GM18873 (cell line): ENCODE data around the gene PEX14.
"Not testable (repeated sequence)": the region's sequence is repeated elsewhere in the genome, so short reads cannot be mapped to it uniquely, and the experiment has no call there.

Source experiments
- ATAC-seq: cut with Tn5 transposase; IDR thresholded peaks from one replicate; pipeline ENCODE4 v1.9.1; 2021; ENCODE audit warnings: mild to moderate bottlenecking, moderate library complexity, moderate number of reproducible peaks; ENCODE audit not compliant: unreplicated experiment, low FRiP score

Gene PEX14, protein sequence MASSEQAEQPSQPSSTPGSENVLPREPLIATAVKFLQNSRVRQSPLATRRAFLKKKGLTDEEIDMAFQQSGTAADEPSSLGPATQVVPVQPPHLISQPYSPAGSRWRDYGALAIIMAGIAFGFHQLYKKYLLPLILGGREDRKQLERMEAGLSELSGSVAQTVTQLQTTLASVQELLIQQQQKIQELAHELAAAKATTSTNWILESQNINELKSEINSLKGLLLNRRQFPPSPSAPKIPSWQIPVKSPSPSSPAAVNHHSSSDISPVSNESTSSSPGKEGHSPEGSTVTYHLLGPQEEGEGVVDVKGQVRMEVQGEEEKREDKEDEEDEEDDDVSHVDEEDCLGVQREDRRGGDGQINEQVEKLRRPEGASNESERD

DNA sequence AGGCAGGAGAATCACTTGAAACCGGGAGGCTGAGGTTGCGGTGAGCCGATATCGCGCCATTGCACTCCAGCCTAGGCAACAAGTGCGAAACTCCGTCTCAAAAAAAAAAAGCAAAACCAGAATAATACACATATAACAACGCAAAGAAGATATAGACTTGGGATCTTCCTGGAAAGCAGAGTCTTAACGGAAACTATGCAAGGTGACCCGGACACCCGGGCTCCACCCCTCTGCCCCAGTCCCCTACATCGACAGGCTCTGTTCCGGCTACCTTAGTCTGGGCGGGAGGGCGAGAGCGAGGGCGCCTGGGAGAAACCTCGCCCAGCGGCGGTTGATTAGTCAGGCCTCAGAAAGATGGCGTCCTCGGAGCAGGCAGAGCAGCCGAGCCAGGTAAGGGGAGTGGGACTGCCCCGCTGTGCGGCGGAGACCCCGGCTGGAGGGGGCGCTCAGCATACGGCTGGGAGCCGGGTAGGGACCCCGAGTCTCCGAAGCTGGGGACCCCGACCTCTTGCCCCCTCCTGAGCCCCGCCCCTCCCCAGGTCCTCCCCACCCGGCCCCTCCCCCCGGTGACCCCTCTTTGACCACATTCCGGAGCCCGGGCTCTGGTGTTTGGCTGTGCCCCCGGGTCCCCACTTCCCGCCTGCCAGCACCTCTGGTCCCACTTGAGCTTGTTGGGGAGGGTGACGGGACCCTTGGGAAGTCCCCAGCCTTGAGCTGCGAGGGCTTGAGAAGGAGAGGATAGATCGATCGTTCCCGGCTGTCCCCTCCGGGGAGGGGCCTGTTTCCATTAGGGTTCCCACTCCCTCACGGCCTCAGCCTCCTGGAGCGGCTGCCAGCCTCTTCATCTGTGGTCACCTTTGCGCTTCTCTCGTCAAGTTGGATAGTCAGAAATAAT, at the start of gene PEX14:
TSS of gene PEX14 (plus strand) at position 338 of the 895 bp plus-strand sequence. CDS start at position 355, 17 bp downstream.
- peak; percentile 50 for ATAC-seq

DNA sequence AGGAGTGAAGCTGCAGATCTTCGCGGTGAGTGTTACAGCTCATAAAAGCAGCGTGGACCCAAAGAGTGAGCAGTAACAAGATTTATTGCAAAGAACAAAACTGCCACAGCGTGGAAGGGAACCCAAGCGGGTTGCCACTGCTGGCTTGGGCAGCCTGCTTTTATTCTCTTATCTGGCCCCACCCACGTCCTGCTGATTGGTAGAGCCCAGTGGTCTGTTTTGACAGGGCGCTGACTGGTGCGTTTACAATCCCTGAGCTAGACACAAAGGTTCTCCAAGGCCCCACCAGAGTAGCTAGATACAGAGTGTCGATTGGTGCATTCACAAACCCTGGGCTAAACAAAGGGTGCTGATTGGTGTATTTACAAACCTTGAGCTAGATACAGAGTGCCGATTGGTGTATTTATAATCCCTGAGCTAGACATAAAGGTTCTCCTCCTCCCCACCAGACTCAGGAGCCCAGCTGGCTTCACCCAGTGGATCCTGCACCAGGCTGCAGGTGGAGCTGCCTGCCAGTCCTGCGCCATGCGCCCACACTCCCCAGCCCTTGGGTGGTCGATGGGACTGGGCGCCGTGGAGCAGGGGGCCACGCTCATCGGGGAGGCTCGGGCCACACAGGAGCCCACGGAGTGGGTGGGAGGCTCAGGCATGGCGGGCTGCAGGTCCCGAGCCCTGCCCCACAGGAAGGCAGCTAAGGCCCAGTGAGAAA, 48.8 kb upstream of the PEX14 start:
- ATAC-seq: not testable (repeated sequence)

DNA sequence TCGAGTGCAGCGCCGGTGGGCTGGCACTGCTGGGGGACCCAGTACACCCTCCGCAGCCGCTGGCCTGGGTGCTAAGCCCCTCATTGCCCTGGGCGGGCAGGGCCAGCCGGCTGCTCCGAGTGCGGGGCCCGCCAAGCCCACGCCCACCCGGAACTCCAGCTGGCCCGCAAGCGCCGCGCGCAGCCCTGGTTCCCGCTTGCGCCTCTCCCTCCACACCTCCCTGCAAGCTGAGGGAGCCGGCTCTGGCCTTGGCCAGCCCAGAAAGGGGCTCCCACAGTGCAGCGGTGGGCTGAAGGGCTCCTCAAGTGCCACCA, 48.3 kb upstream of the PEX14 start:
- ATAC-seq: not testable (repeated sequence)

DNA sequence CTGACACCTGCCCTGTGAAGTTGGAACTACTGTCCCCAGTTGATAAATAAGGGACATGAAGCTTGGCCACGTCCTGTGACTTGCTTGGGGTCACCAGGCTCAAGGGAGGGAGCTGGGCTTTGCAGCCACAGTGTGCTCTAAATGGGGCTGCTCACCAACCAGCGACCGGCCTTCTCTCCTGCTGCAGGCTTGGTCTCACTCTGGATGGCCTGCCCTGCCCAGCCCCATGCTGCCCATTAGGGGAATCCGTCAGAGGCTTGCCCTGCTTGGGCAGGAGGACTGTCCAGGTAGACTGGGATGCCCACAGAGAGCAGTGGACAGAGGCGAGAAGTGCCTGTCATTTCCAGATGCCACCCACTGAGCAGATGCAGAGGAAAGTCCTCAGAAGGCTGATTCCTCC, 45.8 kb upstream of the PEX14 start:
- no peak for ATAC-seq

DNA sequence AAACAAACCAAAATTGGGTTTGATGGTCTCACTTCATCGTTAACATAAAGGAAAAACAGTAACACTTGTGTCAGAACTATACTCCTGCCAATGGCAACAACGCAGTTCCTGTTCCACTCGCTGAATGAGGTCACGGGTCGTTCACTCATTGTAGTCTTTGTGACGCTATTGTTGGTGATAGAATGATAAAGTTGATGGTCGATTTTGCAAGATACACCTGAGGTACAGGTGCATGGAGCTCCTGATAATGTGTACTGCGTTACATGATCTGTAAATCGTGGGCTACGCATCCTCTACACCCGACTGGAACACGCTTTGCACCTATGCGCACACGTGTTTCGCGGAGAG, 44.9 kb upstream of the PEX14 start:
- ATAC-seq: peak; percentile 9

DNA sequence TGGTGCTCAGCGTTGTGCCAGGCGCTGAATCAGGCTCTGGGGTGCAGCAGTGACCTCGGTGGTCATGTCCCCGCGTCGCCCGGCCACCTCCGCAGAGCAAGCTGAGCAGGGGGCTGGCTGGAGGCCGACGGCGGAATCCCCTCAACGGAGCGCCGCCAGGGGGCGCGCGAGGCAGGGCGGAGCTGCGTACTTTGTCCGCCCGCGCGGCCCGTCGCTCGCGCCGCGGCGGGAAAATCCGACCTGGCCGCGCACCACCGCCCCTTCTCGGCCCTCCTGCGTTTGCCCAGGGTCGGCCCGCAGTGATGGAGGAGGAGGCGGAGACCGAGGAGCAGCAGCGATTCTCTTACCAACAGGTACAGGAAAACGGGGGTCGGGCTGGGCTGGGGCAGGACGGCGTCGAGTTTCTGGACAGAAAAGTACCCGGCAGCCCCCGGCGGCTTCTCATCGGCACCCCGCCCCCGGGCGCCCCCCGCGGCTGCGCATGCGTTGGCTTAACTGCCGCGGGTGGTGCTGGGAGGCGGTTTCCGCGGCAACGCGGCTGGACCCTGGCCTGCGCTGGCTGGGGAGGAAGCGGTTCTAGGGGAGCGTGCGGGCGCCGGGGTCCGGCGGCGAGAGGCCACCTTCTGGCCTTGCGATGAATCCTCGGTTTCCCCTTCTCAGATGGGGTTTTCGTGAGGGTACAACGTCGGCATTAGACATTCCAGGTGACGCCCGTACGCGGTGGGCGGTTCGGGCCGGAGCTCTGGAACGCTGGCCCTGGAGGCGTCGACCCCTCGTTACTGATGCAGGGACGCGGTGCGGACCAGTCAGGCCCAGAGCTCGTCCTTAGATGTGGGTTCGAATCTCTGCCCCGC, 44.3 kb upstream of the PEX14 start, which contains the start of gene CENPS:
TSS of gene CENPS (plus strand) at position 218 of the 854 bp plus-strand sequence. CDS start at position 303, 85 bp downstream.
- peak; percentile 56 for ATAC-seq

DNA sequence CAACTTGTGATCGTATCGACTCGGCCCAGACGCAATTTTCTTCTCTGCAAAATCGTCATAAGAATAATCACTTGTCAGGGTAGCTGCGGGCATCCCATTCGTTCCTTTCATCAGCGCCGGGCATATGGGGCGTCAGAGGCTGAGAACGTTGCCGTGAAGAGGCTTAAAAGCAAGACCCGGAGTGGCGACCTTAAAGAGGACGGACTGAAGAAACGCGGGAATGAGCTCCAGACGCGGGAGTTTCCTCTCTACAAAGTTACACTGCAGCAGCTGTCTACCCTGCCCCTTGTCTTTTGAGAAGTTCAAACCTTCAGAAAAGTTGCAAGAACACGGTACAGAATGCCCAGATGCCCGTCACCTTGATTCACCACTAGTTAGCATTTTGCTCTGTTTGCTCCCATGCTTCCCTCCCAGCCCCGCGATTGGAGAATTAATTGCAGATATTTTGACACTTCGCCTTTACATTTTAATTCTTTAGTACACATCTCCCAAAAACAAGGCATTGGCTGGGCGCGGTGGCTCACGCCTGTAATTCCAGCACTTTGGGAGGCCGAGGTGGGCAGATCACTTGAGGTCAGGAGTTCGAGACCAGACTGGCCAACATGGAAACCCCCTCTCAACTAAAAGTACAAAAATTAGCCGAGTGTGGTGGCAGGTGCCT, 43.5 kb upstream of the PEX14 start:
- no peak for ATAC-seq

DNA sequence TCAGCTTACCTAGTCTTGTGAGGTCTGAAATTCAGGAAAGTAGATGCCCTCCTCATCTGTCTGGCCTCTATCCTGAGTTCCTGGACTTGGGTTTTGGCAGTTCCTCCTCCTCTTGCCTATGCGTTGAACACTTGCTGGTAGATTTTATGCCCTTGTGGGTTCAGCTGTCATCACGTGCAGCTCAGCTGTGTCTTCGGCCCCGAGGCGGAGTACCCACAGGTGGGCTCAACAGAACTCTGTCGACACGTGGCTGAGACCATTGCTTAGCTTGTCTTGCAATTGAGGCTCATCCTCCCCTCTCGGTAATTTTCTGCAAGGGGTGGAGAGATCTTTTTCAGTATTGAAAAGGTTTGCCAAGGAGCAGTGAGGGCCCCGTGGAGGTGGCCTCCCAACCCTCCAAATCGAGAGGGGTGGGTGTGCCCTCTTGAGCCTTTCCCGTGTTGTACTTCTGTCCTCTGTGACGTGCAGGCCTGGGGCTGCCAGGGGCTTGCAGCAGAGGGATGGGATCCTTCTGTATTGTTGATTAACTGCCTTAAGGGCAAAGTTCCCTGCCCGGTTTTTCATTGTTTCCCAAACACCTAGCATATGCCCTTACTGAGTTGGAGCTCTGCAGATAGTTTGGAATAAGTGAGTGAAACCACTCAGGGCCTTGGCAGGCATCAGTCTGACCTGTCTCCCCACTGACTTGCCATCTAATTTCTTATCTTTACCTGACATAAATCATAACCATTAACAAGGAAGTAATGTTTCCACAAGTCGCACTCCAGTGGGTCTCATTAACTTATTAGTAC, 41.6 kb upstream of the PEX14 start:
- no peak for ATAC-seq

DNA sequence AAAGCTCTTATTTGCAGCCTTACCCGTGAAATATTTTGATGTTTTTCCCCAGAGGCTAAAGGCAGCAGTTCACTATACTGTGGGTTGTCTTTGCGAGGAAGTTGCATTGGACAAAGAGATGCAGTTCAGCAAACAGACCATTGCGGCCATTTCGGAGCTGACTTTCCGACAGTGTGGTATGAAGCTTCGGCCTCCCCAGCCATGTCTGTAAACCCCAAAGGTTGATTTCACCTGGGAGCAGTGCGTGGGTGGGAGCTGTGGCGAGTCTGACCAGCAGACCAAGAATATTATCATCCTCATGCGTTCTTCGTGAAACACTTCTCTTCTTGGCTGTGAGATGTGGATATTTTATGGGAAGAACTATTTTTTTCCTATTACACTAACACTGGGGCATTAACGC, 41.0 kb upstream of the PEX14 start:
- ATAC-seq: no peak

DNA sequence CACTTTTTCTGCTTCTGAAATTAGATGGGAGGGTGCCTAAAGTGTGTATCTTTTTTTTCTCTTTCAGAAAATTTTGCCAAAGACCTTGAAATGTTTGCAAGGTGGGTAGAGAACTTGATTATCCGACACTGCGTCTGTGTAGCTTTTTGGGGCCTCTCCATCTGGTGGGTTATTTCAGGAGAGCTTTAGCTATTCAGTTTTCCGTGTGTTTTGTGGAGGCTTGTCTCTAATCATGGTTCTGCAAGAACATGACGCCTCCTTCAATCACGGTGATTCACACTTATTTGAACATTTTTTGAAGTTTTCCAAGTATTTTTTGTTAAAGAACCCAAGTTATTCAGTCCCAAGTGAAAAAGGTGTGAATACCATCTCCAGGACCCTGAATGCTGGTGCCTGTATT, 40.2 kb upstream of the PEX14 start:
- no peak for ATAC-seq

DNA sequence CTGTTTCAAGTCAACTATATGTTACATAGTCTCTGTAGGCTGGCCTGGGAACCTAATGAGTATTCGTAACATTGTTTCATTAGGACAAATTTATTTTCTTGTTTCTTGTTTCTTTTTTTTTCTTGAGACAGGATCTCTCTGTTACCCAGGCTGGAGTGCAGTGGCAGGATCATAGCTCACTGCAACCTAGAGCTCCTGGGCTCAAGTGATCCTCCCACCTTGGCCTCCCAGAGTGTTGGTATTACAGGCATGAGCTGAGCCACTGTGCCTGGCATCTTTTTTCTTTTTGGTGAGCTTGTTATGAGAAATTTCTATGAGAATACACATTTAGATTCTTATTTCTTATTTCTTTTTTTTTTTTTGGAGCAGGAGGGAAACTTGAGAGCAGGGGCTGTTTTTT, 37.7 kb upstream of the PEX14 start:
- no peak for ATAC-seq

DNA sequence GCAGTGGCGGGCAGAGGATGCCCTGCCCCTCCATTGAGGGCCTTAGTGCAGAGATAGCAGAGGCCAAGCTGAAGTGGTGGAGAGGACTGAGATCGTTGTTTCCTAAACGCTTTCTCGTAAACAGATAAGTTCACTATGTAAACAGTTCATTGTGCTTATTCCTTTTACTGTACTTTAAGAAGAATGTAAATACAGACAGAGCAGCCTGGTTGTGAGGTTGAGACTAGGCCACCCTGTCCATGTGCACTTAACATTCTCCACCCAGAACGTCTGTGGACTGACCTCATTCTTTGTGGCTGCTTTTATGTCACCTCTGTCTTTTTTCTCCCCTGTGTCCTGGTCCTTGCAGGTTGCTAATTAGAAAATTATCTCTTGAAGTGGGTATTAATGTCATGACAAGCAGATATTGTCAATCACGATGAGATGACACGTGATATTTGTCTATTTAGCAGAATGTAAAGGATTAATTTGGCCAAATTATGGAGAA, 36.0 kb upstream of the PEX14 start:
- ATAC-seq: no peak

DNA sequence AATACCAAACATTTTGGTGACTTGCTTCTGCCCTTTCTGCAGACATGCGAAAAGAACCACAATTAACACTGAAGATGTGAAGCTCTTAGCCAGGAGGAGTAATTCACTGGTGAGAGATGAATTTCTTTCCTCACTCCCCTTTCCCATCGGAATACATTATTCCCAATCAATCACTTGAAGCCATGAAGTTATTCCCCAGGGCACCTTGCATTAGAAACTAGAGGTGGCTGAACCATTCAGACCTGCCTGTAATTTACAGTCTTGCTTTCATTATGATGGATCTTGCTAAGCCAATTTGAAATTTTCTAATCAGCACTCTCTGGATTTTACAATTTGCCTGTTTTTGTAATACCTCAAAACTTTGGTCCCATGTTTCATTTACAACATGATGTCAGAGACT, 34.4 kb upstream of the PEX14 start:
- ATAC-seq: no peak

DNA sequence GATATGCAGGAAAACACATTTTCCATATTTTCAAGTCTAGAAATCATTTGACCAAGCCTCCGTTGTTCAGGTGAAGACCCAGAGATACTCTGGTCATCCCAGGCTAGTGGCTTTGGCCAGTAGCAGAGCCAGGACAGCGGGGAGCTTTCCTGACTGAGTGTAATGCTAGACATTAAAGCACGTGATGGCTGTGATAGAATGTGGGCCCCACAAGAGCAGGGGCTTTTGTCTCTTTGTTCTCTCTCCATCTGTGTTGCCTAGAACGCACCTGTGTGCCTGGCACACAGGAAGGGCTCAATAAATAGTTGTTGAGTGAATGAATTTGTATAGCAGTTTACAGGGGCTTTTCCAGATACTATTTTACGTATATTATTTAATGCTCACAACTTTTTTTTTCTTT, 34.0 kb upstream of the PEX14 start:
- ATAC-seq: no peak

DNA sequence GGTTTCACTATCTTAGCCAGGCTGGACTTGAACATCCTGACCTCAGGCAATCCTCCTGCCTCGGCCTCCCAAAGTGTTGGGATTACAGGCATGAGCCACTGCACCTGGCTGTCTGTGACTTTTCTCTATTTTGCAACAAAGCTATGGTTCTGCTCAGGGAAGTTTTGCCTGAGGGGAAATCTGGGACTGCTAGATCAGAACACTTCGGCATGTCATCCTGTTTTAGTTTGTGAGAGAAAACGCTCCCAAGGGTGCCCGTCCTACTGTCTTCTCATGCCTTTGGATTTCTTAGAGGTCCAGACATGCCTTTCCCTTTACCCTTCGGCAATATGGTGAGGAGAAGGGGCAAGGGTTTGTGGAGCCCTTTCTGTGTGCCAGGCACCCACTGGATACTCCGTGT, 30.5 kb upstream of the PEX14 start:
- no peak for ATAC-seq

DNA sequence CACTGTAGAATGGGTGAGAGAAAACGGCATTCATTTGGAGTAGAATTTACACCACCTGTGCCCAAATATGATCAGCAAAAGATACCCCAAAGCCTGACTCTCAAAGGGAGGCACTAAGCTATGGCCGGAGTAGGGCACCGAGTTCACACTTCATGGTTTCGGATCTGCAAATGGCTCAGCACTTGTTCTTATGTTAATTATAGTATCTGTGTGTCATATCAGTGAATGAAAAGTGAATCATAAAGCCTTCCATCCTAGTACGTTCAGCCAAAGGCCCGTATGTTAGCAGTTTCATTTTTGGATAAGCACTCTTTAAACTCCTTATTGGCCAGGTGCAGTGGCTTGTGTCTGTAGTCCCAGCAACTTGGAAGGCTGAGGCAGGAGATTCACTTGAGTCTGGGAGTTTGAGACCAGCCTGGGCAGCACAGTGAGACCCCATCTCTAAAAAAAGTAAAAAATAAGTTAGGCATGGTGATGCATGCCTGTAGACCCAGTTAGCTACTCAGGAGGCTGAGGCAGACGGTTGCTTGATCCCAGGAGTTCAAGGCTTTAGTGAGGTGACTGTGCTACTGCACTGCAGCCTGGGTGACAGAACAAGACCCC, 29.9 kb upstream of the PEX14 start:
- no peak for ATAC-seq

DNA sequence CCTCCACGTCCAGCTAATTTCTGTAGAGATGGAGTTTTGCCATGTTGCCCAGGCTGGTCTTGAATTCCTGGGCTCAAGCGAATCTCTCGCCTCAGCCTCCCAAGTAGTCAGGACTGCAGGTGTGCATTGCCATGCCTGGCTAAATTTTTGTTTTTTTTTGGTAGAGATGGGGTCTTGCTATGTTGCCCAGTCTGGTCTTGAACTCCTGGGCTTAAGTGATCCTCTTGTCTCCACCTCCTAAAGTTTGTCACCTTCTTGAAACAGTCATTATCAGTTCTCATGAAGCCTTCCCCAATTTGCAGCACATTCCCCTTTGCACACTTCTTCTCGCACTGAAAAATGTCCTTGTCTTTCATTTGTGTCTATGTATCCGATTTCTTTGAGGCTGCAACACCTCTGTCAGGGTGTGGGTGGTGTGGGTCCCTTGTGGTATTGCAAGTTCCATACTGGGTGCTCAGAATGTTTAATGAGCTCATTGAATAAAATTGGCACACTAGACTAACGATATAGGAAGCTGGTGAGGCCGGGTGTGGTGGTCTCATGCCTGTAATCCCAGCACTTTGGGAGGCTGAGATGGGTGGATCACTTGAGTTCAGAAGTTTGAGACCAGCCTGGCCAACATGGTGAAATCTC, 27.8 kb upstream of the PEX14 start:
- no peak for ATAC-seq

DNA sequence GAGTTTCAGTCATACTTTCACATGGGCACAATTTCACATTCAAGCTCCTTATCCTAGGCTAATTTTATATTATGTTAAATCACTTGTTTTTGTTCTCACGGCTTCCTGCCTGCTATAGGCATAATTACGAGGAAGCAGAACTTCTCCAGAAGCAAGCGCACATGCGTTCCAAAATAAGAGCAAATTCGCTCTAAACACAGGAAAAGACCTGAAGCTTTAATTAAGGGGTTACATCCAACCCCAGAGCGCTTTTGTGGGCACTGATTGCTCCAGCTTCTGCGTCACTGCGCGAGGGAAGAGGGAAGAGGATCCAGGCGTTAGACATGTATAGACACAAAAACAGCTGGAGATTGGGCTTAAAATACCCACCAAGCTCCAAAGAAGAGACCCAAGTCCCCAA, 25.0 kb upstream of the PEX14 start, which contains the start of gene CORT:
TSS of gene CORT (plus strand) at position 281 of the 400 bp plus-strand sequence. CDS start 193 bp downstream, outside the sequence.
- ATAC-seq: no peak
